Activated naive CD8-positive, alpha-beta T cell treated with anti-CD3 and anti-CD28 coated beads, Interleukin-2, amount 50 U/mL, for 16 hours (primary cell): ENCODE data around the gene MYRFL.

Experiments used
- DNase-seq: peaks from one replicate; pipeline ENCODE4 v3.0.0-alpha.2; 2020; ENCODE audit warnings: low read depth, low spot score

MYRFL gene

DNA sequence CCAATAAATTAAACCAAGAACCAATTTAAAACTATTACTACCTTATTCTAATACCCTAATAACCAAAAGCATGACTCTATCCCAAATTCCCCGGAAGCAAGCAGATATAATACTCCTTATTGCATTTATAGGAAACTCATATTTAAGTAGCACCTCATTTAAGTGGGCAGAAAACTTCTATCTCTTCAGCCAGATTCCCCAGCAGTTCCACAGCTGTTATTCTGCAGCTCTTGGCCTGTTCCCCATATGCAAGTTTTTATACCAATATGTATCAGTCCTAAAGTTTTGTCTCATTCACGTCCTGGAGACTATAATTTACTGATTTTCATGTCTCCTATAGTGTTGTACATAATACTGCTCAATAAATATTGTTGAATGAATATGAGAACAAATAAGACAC, 106.5 kb downstream of the MYRFL start:
- DNase-seq = no peak

DNA sequence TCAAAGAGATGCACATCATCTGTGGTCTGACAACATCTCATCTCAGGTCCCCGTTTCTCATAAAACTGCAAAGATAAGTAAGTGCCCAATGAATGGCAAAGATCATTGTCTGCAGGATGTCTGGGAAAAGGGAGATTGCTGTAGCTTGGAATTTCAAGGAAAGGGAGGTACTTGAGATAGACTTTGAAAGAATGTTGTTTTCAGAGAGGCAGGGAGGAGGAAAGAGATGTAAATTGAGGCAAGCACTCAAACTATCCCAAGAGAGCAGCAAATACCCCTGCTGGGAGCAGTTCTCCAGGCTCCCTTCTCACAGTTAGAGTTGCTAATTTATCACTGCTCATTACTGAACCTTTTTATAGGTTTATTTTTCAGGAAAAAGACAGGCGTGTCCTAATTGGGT, 107.1 kb downstream of the MYRFL start:
- DNase-seq = no peak

DNA sequence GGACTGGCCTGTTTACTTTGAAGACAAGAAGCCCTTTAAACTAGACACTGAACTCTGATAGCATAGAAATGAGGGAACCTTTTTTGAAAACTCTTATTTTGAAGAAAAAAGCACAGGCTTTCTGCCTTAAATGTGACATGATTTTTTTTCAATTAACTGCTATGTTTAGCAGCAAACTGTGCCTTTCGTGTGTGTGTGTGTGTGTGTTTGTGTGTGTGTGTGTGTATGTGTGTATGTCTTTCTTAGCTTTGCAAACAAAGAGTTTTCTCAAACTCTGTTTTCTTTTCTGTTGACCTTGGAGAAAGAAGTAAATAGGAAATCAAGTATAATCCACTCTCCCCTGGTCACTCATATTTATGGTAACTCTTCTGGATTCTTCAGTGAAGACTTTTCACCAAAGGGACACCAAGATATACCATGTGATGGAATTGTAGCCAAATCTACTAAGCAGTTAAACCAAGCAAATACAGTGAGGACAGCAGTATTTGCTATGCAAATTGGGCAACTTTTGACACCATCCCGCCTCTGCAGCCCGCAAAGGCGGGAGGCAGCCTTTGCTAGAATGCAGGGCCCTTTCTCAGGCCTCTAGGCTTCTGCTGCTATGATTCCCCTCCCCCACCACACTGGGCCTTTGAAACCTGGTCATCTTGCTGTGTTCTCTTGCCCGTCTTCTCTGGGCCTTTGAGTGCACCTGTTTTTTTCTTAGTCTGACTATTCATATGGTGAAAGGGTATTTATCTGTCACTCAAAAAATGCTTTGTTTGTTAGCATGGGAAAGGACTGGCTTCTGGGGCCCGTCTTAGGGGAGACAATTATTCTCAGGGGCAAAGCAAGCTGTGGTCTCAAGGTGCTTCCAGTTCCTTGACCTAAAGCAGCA, 107.9 kb downstream of the MYRFL start:
- DNase-seq = no peak

DNA sequence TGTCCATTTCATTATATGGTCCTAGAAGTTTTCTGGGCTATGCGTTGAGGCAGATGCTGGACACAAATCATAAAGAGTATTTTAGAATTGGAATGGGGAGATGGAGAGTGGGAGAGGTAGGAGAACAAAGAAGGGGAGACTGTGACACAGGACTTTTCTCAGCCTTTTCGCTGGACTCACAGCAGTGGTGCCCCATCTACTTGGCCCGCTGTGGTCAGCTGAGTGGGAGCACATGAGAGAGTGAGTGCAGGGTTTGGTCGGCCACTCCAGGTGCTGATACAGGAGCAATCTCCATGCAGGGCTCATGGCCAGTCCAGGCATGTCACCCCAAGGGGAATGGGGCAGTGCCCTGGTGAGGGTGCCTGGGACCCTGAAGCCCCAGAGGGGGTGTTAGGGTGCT, 109.0 kb downstream of the MYRFL start:
- no peak for DNase-seq

DNA sequence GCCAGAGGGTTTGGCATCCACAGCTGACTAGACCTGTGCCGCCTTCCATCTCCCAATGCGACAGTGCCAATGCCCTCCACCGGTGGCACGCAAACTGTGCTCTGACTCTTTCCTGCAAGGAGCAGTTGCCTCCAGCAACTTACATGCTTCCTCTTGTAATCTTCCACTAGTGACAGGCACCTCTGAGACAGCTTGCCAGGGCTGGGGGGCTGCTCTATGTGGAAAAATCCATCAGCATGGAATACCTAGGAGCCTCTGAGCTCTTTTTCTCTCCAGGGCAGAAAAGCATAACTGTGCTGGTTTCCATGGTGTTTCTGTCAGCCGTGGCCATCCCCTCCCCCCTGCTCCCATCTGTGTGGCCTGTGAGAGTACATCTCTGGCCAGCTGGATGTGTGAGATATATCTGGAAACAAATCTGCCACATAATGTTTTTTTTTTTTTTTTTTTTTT, 110.6 kb downstream of the MYRFL start:
- DNase-seq = no peak

DNA sequence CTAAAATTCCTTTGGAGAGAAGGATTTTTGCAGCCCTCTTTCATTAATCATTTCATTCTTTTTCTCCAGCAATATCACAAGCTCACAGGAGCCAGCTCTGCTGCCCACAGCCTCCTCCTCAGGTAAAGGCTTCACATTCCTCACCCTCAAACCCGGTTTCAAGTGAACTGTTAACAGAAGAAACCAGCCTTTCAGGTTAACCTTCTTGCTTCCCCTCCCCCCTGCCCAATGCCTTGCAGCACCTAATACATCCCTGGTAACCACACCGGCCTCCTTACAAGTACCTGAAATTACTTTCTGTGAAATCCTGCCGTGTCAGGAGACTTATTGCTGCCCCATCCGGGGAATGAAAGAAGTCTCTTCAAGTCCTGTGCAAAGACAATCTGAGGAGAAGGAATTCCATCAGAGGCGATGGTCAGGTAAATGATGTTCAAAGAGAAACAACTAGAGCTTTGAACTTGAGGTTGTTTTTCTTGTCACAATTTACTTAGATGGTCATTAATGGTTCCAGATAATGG, 111.2 kb downstream of the MYRFL start:
- no peak for DNase-seq

DNA sequence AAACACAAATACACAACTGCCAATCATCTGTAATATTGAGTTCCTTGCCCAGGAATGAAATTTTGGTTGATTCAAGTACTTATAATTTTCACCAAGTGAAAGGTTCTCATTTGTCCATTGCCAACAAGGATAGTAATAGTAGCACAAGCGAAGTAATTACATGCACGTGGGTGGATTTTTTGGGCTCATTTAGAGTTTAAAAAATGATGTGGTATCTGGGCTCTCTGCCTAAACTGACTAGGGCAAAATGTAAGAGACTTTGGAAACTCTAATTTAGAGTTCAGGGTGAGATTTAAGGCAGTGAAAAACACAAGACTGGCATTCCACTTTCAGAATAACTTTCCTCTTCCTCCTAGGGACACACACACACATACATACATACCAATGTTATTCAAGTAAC, 111.7 kb downstream of the MYRFL start:
- DNase-seq = no peak

DNA sequence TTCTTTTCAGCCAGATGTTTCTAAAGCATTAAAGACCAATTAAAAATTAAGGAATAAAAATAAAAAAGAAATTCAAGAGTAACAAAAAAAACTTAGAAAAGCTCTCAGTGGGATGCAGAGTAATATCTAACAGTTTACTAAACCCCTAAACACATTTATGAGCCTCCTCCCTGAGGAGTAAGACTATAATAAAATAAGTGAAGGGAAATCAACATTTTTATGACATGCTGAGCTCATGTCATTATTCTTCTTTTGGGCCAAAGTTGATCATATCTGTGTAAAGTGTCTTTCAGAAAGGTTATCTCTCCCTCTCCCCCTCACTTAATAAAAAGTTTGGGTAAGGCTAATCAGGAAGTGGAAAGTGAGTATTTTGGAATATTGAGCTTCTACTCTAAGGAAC, 122.1 kb downstream of the MYRFL start:
- no peak for DNase-seq

DNA sequence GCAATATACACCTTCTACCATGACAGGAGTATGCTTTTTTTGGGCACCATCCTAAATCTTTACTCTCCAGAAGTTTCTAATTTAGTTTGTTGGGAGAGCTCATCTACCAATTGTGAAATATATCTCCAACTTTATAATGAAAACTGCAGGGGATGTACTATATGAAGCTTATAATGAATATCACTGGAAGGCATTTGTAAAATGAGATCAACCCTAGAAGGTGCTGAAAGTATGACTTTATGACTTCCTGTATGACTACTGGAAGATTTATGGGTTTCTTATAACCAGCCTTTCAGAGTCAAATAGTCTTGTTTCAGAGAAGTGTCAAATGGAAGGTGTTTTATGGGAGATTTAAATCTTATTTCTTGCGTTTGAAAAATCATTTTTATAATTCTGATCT, 122.9 kb downstream of the MYRFL start:
- DNase-seq = no peak

DNA sequence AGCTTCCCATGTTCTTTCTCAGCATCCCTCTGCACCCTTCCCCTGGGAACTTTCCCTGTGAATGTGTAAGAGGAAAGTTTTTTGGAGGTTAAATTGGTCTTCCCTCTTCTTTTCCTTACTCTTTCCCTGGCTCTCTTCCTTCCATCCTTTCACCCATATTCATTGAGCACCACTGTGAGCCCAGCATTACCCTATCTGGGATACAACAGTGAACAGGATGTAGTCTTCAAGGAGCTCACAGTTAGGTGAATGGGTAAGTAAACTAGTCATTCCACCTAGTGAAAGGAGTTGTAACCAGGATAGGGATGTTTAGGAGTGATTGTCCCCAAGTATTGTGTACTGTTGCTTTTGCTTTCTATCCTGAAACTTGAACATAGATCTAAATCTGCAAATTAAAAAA, 123.8 kb downstream of the MYRFL start:
- no peak for DNase-seq

DNA sequence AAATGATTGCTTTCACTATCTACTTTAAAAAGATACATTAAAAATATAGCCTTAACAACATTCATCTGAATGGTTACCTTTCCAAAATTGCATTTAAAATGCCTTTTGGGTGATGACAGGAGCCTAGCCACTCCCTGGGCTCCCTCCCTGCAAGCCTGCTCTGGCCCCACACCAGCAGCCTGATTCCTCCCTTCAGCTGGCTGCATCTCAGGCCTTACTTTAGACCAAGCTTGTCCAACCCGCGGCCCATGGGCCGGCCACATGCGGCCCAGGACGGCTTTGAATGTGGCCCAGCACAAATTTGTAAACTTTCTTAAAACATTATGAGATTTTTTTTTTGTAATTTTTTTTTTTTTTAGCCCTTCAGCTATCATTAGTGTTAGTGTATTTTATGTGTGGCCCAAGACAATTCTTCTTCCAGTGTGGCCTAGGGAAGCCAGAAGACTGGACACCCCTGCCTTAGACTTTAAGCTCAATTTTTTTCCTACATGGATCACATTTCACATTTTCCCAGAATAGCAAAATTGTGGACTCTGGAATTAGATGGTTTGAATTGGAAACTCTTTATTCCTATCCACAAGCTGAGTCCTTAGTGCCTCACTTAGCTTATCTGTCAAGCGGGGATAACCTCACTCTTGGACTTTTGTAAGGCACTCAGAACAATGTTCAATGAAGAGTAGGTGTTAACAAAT, 124.4 kb downstream of the MYRFL start:
- DNase-seq = no peak

DNA sequence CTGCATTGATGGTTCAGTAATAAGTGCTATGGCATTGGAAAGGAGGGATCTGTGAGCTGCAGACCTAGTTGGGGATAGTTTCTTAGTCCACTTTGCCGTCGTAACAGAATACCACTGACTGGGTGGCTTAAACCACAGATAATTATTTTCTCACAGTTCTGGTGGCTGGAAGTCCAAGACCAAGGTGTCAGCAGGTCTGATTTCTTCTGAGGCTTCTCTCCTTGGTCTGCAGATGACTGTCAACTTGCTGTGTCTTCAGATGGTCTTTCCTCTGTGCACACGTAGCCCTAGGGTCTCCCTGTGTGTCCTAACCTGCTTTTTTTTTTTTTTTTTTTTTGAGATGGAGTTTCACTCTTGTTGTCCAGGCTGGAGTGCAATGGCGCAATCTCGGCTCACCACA, 126.1 kb downstream of the MYRFL start:
- no peak for DNase-seq

DNA sequence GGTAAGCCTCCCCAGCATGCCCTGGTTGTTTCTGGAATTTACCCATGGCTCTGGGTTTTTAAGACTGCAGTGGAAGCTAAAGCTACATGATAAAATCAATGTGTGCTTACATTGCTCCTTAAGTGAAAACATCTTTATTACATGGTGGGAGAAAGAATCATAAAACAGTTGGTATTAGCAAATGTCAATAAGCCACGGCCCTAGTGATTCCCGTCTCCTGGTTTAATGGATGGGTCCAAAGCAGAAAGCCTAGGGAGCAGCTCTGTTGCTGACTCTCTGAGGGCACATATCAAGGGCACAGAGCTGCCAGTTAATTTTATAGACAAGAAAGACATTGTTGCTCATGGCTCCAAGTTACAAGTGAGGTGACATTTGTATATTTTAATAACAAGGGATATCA, 127.9 kb downstream of the MYRFL start:
- DNase-seq = no peak

DNA sequence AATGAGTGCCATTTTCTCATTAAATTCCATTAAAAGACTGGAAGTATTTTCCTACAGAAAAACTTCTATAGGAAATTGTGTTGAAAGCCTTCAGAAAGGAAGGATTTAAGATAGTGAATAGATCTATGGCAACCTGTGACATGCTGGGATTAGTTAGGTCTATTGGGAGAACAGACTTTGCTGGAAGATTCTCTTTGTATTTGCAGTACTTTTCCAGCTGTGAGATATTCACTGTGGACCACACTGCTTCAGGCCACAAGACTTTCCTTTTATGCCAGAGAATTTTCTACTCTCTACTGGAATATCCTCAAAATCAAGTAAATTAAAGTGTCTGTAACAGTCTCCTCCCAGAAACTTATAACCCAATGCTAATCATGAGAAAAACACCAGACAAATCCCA, 136.2 kb downstream of the MYRFL start:
- no peak for DNase-seq

DNA sequence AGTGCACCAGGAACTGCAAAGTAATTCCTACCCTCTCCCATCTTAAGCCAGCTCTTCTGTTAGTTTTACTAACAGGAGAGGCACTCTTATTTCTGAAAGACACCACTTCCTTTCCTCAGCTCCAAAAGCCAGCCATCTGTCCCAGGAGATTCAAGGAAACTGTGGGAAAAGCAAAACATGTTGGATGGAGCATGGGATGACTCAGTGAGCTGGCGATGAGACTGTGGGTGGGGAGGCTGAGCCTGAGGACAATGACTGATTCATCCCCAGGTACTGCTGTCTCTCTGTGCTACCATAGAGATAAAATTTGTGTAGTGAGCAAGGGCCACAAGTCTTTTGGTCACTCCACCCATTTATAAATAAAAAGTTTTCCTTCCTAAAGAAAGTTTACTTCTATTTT, 141.4 kb downstream of the MYRFL start:
- no peak for DNase-seq

DNA sequence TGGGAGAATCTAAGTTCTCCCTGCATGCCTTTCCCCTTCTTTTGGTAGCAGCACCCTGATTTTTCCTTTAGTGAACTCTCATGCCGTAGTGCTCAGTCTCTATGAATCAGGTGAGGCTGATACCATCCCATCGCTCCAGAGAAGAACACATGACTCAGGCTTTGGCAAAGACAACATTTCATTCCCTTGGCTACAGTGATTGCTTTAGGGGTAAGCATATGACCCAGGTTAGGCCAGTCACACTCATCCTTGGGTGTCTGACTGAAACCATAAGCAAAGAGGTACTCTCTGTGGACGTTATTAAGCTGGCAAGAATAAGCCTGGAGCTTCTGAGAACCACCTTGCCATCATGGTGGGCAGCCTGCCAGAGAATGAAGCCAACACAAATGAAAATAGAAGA, 141.8 kb downstream of the MYRFL start:
- DNase-seq = no peak

DNA sequence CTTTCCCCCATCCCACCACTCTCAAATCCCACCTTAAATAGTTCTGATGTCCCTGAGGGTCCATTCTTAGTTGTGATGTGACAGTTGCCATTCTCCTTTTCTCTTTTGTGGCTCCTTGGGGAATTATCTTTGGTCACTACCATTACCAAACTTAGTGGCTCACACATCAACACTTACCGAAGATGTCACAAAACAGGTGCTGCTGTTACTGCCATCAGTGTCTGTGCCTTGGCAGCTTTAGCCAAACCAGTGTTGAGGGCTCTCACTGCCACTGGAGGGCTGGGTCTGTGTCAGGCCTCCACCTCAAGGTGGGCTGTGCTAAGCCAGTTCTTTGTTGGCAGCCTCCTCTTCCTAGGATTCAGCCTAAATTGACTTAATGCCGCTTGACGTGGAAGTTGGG, 144.0 kb downstream of the MYRFL start:
- DNase-seq = no peak

DNA sequence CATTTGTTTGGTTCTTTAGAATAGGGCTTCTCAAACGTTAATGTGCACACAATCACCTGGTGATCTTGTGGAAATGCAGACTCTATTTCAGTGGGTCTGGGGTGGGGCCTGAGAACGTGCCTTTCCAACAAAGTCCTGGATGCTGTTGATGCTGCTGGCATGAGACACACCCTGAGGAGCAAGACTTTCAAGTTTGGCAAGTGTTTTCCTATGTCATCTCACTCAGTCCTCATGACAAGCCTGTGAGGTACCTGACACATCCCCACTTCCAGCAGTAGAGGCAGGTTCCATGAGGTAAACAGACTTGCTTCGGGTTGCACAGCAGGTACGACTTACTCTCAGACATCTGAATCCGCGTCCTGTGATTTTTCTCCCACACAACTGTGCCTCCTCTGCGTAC, 147.1 kb downstream of the MYRFL start:
- no peak for DNase-seq

DNA sequence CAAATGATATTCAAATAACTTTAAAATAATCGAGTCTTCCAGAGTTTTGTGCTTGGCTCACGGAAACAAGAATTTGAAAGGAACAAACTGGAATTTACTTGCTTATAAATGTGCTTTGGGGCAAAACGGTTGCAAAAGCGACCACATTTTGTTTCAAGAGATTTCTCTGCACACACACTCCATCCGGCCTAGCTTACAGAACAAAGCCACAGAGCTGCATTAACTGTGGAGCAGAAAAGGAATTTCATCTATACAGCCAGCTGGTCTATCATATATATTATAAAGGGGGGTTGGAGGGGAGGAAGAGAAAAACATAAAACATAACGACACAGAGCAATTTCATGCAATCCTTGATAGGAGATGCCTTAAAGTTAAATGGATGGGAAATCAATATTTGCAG, 153.0 kb downstream of the MYRFL start:
- DNase-seq = no peak

DNA sequence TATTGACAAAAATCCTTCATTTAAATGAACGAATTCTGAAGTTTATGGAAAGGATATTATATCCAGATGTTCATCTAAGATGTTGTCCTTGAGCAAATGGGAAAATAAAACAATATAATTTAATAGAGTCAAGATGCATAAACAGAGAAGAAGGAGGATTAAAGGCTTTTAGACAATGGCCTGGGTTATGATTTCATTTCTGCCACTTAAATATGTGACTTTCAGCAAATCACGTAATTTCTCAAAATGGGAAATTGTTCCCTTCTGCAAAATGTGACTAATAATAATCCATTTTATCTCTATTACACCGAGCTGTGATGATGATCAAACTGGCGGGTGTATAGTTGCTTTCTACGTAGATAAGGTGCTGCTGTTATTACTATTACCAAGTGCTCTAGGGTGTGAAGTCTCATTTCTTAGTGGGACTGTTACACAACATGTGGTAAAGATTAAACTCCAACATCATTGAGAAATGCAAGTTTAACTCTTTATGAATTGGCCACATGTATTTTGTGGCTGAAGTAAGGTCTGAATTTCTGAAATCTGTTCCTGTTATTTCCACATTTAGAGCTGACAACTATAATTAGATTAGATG, 157.0 kb downstream of the MYRFL start:
- no peak for DNase-seq

DNA sequence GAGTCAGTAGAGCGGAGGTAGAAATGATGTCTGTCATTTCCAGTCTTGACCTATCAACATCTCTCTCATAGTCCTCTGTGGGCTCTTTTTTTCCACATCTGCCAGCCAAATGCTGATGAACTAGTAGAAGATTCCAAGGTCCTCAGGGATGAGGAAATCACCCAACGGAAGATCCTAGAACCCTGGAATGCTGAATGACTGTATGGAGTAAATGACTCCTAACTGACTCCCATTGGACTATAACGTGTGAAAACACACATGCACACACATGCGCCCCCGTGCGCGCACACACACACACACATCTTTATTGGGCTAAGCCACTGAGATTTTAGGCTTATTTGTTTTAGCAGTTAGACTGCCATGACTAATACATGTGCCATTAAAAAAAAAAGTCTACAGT, 159.2 kb downstream of the MYRFL start:
- no peak for DNase-seq

DNA sequence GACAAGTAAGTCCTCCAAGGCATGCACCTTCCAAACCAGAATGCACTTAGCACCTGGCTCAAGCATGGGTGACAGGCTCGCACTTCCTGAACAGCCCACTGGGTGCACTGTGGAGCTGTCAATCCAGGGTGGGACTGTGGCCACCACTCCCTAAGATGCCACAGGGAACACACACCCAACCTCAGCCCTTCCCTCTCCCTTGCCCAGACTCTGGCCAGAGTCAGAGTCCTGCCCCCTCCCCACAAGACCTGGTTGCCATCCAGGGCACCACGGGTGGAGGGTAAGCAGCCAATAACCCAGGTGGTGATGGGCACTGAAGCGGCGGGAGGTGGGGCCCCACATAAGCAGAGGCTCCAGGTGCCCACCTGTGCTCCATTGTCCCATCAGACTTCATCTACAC, 160.6 kb downstream of the MYRFL start:
- DNase-seq = no peak

DNA sequence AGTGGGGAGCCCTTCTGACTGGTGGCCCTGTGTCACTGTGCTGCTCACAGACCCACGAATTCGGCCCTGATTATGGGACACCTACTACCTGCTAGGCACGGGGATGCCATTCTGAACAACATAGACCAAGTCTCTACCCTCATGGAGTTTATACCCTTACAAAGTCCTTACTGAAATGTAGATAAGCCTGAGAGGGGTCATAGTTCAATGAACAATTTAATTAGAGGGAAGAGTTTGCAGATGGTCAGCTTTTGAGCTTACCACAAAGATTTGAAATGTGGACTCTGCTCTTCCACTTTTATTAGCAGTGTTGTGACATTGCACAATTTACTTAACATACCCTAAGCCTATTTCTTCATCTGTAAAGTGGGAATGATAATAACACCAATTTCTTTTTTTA, 161.1 kb downstream of the MYRFL start:
- no peak for DNase-seq
